K562 (cell line): ENCODE measurements around the gene HCFC1R1. TPM values are rescaled to one million over a fixed set of nuclear protein-coding genes. Genes with fewer than 3 reads are reported as not detected.

ENCODE experiments used
- CC2D1A ChIP-seq: fragments of 450-650 bp; IDR thresholded peaks from 2 replicates; pipeline ENCODE4 v1.6.1; 2017; ENCODE audit warnings: mild to moderate bottlenecking
- ESRRA ChIP-seq: fragments of 450-650 bp; IDR thresholded peaks from 2 replicates; pipeline ENCODE4 v1.6.1; 2014; ENCODE audit warnings: low read depth, mild to moderate bottlenecking, moderate library complexity, borderline replicate concordance
- GTF3C2 ChIP-seq: IDR thresholded peaks from 3 replicates; pipeline ENCODE4 v1.6.1; 2011; ENCODE audit warnings: borderline replicate concordance, mild to moderate bottlenecking, moderate library complexity; ENCODE audit not compliant: insufficient read length; ENCODE audit errors: extremely low read depth
- MAFF ChIP-seq: IDR thresholded peaks from 2 replicates; pipeline ENCODE4 v1.6.1; 2012; ENCODE audit warnings: low read length, improper control_type of control experiment
- MAZ ChIP-seq, 2 experiments: fragments of 450-650 bp in 1 of 2; sonication (generic) in 1 of 2; formaldehyde crosslinking; IDR thresholded peaks in 1 of 2; conservative IDR thresholded peaks in 1 of 2; 2 replicates each; pipeline versions ENCODE4 v1.4.0 to v1.5.0; 2020; ENCODE audit warnings: mild to moderate bottlenecking in 1 of 2, missing genetic modification reagents in 1 of 2
- MYNN ChIP-seq, 2 experiments: sonication (generic); formaldehyde crosslinking in 1 of 2; IDR thresholded peaks; 2 replicates each; pipeline versions ENCODE4 v1.5.0 to v1.6.1; 2016 to 2020; ENCODE audit warnings: antibody characterized with exemption in 1 of 2, missing genetic modification reagents in 1 of 2
- NR2C2 ChIP-seq, 2 experiments: fragments of 200-800 bp in 1 of 2; sonication (Bioruptor generic) in 1 of 2; sonication (generic) in 1 of 2; formaldehyde crosslinking in 1 of 2; IDR thresholded peaks; 2 replicates each; pipeline versions ENCODE4 v1.6.1 to v1.8.0; 2016 to 2022; ENCODE audit warnings: mild to moderate bottlenecking in 1 of 2, missing compliant biosample characterization in 1 of 2, missing genetic modification characterization in 1 of 2, missing genetic modification reagents in 1 of 2
- NR4A1 ChIP-seq, 2 experiments: fragments of 250-450 bp in 1 of 2; fragments of 450-650 bp in 1 of 2; sonication (Bioruptor Pico) in 1 of 2; IDR thresholded peaks; 2 replicates each; pipeline versions ENCODE4 v1.4.0 to v1.6.1; 2016 to 2020; ENCODE audit warnings: mild to moderate bottlenecking in 2 of 2, missing compliant biosample characterization in 1 of 2, missing genetic modification characterization in 1 of 2, moderate library complexity in 1 of 2
- OTX1 ChIP-seq: fragments of 450-650 bp; formaldehyde crosslinking; IDR thresholded peaks from 2 replicates; pipeline ENCODE4 v1.4.0; 2022; ENCODE audit warnings: mild to moderate bottlenecking
- PML ChIP-seq: IDR thresholded peaks from 2 replicates; pipeline ENCODE4 v1.6.1; 2012; ENCODE audit warnings: low read length, inconsistent platforms
- SAFB ChIP-seq: fragments of 200-400 bp; formaldehyde crosslinking; IDR thresholded peaks from 2 replicates; pipeline ENCODE4 v1.6.1; 2017; ENCODE audit warnings: low read depth, low read length, borderline replicate concordance
- SAP30 ChIP-seq: fragments of 200-600 bp; sonication (generic); IDR thresholded peaks from 2 replicates; pipeline ENCODE4 v1.6.1; 2012; ENCODE audit warnings: borderline replicate concordance, low read depth, mild to moderate bottlenecking, moderate library complexity, low read length, control low read depth, inconsistent platforms; ENCODE audit not compliant: insufficient read depth, poor library complexity, severe bottlenecking
- SIN3A ChIP-seq, 2 experiments: fragments of 150-350 bp in 1 of 2; IDR thresholded peaks; 2 replicates each; pipeline ENCODE4 v1.6.1; 2011 to 2016; ENCODE audit warnings: borderline replicate concordance in 2 of 2, low read depth in 2 of 2, low read length in 2 of 2, mild to moderate bottlenecking in 2 of 2, moderate library complexity in 2 of 2; ENCODE audit not compliant: control insufficient read depth in 1 of 2
- TAF1 ChIP-seq: IDR thresholded peaks from 2 replicates; pipeline ENCODE4 v1.6.1; 2011; ENCODE audit warnings: mild to moderate bottlenecking, low read length, moderate library complexity; ENCODE audit not compliant: insufficient read depth, control insufficient read depth, severe bottlenecking; ENCODE audit errors: extremely low read depth
- ZNF217 ChIP-seq: sonication (generic); formaldehyde crosslinking; IDR thresholded peaks from 2 replicates; pipeline ENCODE4 v1.8.0; 2022; ENCODE audit warnings: mild to moderate bottlenecking, missing genetic modification reagents
- ZNF639 ChIP-seq, 2 experiments: fragments of 200-800 bp in 1 of 2; sonication (Bioruptor generic) in 1 of 2; sonication (generic) in 1 of 2; formaldehyde crosslinking in 1 of 2; IDR thresholded peaks in 1 of 2; conservative IDR thresholded peaks in 1 of 2; 2 replicates each; pipeline versions ENCODE4 v1.5.0 to v1.6.1; 2016 to 2020; ENCODE audit warnings: missing compliant biosample characterization in 1 of 2, missing genetic modification characterization in 1 of 2, missing genetic modification reagents in 1 of 2
- polyA plus RNA-seq, 8 experiments: library from polyadenylated mRNA; depleted of rRNA in 4 of 8; stranded (reverse) in 5 of 8; unstranded in 3 of 8; fragments of >200 nt; fragmentation: Nextera tagmentation in 2 of 8; fragmentation: Illumina TruSeq in 1 of 8; extraction: Ambion mirVana in 2 of 8; extraction: Trizol in 1 of 8; gene quantifications; 2 replicates each; pipeline versions ENCODE4 v1.2.1 to v1.2.3, GENCODE V29; 2011 to 2014; ENCODE audit warnings: inconsistent platforms in 1 of 8, missing spikeins in 1 of 8
- total RNA-seq, 7 experiments: library from RNA; depleted of rRNA in 6 of 7; stranded (reverse); fragments of >200 nt in 6 of 7; fragmentation: Illumina TruSeq in 2 of 7; extraction: Trizol in 2 of 7; gene quantifications; 2 replicates each; pipeline versions ENCODE4 v1.2.1 to v1.2.3, GENCODE V29; 2011 to 2021; ENCODE audit warnings: low replicate concordance in 1 of 7
- TF ChIP-seq, protein P1 (sequence below), 2 experiments: fragments of 450-650 bp; IDR thresholded peaks; 2 replicates each; pipeline ENCODE4 v1.6.1; 2018; ENCODE audit warnings: mild to moderate bottlenecking in 2 of 2, low read depth in 1 of 2; ENCODE audit not compliant: partially characterized antibody in 2 of 2

The HCFC1R1 gene
- total and polyA plus RNA-seq, 9 of the 15 experiments (the other 6 are each of a cell fraction or from before 2014, with no cell fraction given): 2.2 to 29.0 (median 11.2) TPM

DNA sequence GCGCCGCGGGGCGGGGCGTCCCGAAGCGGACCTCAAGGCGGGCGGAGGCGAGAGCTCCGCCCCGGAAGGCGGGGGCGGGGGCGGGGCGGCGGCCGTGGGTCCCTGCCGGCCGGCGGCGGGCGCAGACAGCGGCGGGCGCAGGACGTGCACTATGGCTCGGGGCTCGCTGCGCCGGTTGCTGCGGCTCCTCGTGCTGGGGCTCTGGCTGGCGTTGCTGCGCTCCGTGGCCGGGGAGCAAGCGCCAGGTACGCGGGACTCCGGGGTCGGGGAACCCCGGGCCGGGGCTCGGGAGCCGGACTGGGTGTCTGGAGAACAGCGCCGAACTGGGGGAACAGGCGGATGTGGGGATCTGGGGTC lies 3.5 kb downstream of the HCFC1R1 start, which contains the start of gene TNFRSF12A (continued):
- TF ChIP-seq SAP30: peak; percentile 57
- TF ChIP-seq ESRRA: no peak
- TF ChIP-seq, protein P1, sequence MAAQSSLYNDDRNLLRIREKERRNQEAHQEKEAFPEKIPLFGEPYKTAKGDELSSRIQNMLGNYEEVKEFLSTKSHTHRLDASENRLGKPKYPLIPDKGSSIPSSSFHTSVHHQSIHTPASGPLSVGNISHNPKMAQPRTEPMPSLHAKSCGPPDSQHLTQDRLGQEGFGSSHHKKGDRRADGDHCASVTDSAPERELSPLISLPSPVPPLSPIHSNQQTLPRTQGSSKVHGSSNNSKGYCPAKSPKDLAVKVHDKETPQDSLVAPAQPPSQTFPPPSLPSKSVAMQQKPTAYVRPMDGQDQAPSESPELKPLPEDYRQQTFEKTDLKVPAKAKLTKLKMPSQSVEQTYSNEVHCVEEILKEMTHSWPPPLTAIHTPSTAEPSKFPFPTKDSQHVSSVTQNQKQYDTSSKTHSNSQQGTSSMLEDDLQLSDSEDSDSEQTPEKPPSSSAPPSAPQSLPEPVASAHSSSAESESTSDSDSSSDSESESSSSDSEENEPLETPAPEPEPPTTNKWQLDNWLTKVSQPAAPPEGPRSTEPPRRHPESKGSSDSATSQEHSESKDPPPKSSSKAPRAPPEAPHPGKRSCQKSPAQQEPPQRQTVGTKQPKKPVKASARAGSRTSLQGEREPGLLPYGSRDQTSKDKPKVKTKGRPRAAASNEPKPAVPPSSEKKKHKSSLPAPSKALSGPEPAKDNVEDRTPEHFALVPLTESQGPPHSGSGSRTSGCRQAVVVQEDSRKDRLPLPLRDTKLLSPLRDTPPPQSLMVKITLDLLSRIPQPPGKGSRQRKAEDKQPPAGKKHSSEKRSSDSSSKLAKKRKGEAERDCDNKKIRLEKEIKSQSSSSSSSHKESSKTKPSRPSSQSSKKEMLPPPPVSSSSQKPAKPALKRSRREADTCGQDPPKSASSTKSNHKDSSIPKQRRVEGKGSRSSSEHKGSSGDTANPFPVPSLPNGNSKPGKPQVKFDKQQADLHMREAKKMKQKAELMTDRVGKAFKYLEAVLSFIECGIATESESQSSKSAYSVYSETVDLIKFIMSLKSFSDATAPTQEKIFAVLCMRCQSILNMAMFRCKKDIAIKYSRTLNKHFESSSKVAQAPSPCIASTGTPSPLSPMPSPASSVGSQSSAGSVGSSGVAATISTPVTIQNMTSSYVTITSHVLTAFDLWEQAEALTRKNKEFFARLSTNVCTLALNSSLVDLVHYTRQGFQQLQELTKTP (IDR thresholded peaks at IDR 0.05; ENCODE audit: low read depth in 1 of 2, partially characterized antibody in 2 of 2): no peak
- TF ChIP-seq ZNF217: no peak
- TF ChIP-seq ZNF639 (CRISPR knock-in tag; conservative IDR thresholded peaks at IDR 0.05 in 1 of 2, IDR thresholded peaks at IDR 0.05 in 1 of 2): no peak; a peak in 1 of 4 replicates
- TF ChIP-seq MAZ (CRISPR knock-in tag; conservative IDR thresholded peaks at IDR 0.05 in 1 of 2, IDR thresholded peaks at IDR 0.05 in 1 of 2): peak in 1 of 2 experiments; percentile 19; a peak in 1 of 4 replicates
- 0 out of 2 replicates have a peak, but pooled peaks have one; percentile 41 for TF ChIP-seq NR2C2 (CRISPR knock-in tag; IDR thresholded peaks at IDR 0.05)
- no peak for TF ChIP-seq NR2C2 (tag; IDR thresholded peaks at IDR 0.05)
- no peak for TF ChIP-seq SAFB
- no peak for TF ChIP-seq GTF3C2
- TF ChIP-seq SIN3A (IDR thresholded peaks at IDR 0.05; ENCODE audit: borderline replicate concordance in 2 of 2, control insufficient read depth in 1 of 2, low read depth in 2 of 2, low read length in 2 of 2): peak; percentile 63 to 65; a peak in 2 of 4 replicates
- TF ChIP-seq PML: peak; percentile 34; the same call in 1 of the 2 replicates
- peak; percentile 48; the same call in 1 of the 2 replicates for TF ChIP-seq NR4A1 (CRISPR knock-in tag; IDR thresholded peaks at IDR 0.05)
- no peak for TF ChIP-seq NR4A1 (tag; IDR thresholded peaks at IDR 0.05)
- TF ChIP-seq TAF1: peak; percentile 97
- no peak for TF ChIP-seq MYNN (IDR thresholded peaks at IDR 0.05)
- no peak for TF ChIP-seq MYNN (CRISPR knock-in tag; IDR thresholded peaks at IDR 0.05)
- no peak for TF ChIP-seq CC2D1A
- TF ChIP-seq OTX1: no peak
- no peak for TF ChIP-seq MAFF
